Keratinocyte (primary cell): Measurements from ENCODE around the gene DGKA.

ENCODE experiments used
- EZH2 ChIP-seq: IDR thresholded peaks from one replicate; pipeline ENCODE4 v1.6.1; 2012; ENCODE audit warnings: inconsistent platforms, mild to moderate bottlenecking, low read length, moderate library complexity
- TF ChIP-seq, protein P1 (sequence below), 3 experiments: IDR thresholded peaks in 1 of 3; conservative IDR thresholded peaks in 1 of 3; optimal IDR thresholded peaks in 1 of 3; 2 replicates in 2 of 3; 3 replicates in 1 of 3; pipeline versions ENCODE3 to v1.5.1; 2011; ENCODE audit warnings: low read length in 3 of 3, mild to moderate bottlenecking in 3 of 3, moderate library complexity in 2 of 3, control low read depth in 1 of 3, inconsistent platforms in 1 of 3; ENCODE audit not compliant: insufficient read depth in 2 of 3; ENCODE audit errors: extremely low read depth in 1 of 3

GRCh38 chr12:55972456-55972855, 41.5 kb downstream of the DGKA start:
- TF ChIP-seq, protein P1, sequence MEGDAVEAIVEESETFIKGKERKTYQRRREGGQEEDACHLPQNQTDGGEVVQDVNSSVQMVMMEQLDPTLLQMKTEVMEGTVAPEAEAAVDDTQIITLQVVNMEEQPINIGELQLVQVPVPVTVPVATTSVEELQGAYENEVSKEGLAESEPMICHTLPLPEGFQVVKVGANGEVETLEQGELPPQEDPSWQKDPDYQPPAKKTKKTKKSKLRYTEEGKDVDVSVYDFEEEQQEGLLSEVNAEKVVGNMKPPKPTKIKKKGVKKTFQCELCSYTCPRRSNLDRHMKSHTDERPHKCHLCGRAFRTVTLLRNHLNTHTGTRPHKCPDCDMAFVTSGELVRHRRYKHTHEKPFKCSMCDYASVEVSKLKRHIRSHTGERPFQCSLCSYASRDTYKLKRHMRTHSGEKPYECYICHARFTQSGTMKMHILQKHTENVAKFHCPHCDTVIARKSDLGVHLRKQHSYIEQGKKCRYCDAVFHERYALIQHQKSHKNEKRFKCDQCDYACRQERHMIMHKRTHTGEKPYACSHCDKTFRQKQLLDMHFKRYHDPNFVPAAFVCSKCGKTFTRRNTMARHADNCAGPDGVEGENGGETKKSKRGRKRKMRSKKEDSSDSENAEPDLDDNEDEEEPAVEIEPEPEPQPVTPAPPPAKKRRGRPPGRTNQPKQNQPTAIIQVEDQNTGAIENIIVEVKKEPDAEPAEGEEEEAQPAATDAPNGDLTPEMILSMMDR (optimal IDR thresholded peaks at IDR 0.05 in 1 of 3, IDR thresholded peaks at IDR 0.05 in 1 of 3, conservative IDR thresholded peaks at IDR 0.05 in 1 of 3; ENCODE audit: extremely low read depth in 1 of 3, insufficient read depth in 2 of 3, low read length in 3 of 3) = no peak
- TF ChIP-seq EZH2 = no peak
